DLD1 (cell line): Measurements from ENCODE around the gene P2RY11.

Source experiments
- in situ Hi-C: cut with HindIII; loops from 2 replicates; pipeline ENCODE4 v1.10.0; 2017; ENCODE audit warnings: low sequenced_read_pairs

Gene P2RY11

DNA sequence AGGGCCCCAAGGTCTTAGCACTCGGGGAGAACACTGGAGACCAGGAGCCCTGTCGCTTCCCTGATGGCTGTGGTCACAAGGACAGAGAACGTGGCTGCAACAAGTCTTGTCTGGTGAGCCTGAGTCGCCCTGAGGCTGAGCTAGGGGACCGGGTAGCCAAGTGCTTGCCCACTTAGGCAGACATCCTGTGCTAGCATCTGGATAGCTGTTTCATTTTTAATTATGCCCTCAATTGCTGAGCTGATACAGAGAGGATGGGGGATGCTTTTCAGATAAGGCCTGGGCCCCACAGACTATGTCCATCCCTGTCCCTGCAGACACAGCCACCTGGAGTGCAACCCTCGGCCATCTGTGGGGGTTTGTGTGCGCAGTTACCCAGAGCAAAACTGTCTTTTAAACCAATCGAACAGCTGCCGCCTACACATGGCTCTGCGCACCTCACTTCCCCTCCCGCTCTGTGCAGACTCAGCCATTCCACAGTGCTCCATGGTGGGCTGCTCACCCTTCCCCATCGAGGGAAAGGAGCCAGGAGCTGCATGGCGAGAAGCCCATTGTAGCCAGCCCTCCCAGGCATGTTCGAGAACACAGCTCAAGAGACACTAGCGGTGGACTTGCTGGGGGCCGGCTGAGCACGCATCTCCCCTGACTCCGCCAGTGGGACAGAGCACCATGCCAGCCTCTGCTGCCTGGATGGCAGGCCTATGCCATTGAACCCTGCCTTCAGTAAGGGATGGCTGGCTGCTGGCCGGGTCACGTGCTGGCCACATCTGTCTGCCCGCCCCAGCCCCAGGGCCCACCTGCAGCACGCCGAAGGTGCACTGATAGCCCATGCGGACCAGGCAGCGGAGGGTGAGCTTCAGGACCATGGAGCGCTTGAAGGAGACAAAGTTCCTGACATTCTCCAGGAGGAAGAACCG is 27.6 kb downstream of the P2RY11 start:
- in situ Hi-C loops: no loop called here

DNA sequence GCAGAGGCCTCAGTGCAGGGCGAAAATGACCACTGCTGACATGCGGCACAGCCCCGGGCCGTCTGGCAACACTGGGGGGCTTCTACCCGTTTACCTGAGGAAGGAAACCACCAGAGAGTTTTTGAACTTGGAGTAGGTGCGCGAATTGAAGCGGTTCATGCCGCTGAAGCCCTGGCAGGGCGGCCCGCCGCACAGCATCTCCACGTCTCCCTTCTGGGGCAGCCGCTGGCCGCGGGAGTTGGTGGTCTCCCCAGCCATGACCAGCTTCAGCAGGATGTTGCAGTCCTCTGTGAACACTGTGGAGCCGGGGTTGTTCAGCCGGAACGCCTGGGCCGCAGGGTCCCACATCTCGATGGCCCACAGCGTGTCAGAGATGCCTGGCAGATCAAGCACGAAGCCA is 28.5 kb downstream of the P2RY11 start:
- in situ Hi-C loops: no loop called here

DNA sequence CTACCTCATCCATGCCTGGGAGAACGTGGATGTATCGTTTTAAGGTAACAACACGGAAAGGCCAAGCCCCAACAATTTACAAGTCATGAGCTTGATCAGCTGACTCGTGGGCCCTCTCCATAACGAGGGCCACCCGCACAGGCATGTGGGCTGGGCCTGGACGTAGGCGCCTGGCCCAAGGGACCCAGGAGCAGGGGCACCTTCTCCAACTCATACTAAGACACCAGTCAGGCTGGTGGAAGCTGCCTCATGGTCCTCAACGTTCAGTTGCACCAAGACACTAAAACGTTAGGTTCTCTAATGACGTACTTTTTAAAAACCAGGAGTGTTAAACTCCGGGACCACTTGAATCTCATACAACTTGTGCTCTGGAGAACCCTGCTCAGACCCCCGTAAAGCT is 30.0 kb downstream of the P2RY11 start:
- in situ Hi-C loops: no loop called here

GRCh38 chr19:10141973-10142372 is 30.5 kb downstream of the P2RY11 start:
- in situ Hi-C loops: no loop called here

GRCh38 chr19:10142701-10143375 is 31.3 kb downstream of the P2RY11 start:
- in situ Hi-C loops: no loop called here

DNA sequence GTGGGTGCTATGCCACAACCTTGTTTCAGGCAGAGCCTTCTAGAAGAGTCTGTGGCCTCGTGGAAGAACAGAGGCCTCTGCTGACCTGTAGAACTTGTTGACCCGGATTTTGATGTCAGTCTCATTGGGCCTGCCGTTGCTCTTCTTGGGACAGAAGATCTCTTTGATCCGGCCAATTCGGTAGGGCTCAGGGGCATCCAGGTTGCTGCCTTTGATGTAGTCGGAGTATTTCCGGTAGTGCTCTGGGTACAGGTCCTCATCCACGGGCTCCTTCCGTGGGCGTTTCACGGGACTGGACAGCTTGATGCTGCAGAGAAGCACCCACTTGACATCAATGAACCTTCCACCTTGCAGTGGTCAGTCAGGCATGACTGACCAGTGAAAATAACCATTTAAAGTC is 32.2 kb downstream of the P2RY11 start:
- in situ Hi-C loops: no loop called here

- in situ Hi-C loops: no loop called here
Observed at GRCh38 chr19:10144361-10144760, 32.9 kb downstream of the P2RY11 start.

- in situ Hi-C loops: no loop called here
Observed at GRCh38 chr19:10145031-10145430, 33.5 kb downstream of the P2RY11 start.

GRCh38 chr19:10146142-10146541 is 34.6 kb downstream of the P2RY11 start:
- in situ Hi-C loops: no loop called here

DNA sequence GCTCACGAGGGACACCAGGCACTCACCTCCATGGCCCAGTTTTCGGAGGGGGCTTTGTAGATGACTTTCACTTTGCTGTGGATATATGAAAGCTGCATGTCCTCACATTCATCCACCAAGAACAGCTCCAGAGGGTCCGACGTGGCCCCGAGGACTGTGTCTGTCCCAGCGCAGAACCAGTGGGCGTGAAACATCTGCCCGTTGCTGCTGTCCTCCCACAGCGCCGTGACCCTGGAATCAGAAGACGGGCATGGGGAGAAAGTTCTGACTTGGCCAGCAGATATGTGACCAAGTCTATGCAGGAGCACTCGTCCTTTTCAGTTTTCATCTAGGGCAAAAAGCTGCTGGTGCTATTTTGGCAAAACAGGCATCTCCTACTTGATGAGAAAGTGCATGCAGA is 37.9 kb downstream of the P2RY11 start:
- in situ Hi-C loops: no loop called here

GRCh38 chr19:10151521-10151920 is 40.0 kb downstream of the P2RY11 start:
- in situ Hi-C loops: no loop called here

GRCh38 chr19:10152100-10152499 is 40.6 kb downstream of the P2RY11 start:
- in situ Hi-C loops: no loop called here

DNA sequence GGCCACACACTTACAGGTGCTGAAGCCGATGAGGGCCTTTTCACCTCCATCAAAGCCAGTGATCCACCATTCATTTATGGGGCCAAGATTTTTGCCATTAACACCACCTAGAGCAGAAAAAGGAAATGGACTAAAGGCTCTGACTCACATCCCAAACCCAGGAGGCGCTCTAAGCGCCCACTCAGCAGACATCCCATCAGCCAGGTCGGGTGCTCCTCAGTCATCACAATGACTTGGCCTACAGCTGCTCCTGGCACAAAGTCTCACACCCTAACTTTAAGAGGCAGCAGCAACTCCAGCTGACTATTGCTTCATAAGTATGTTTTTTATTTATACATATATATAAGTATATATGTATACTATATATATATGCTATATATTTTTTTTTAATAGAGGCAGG is 44.3 kb downstream of the P2RY11 start:
- in situ Hi-C loops: no loop called here

- in situ Hi-C loops: no loop called here
Observed at GRCh38 chr19:10158071-10158470, 46.6 kb downstream of the P2RY11 start.

- in situ Hi-C loops: no loop called here
Observed at GRCh38 chr19:10158485-10158884, 47.0 kb downstream of the P2RY11 start.

GRCh38 chr19:10159610-10160009 is 48.1 kb downstream of the P2RY11 start:
- in situ Hi-C loops: no loop called here

DNA sequence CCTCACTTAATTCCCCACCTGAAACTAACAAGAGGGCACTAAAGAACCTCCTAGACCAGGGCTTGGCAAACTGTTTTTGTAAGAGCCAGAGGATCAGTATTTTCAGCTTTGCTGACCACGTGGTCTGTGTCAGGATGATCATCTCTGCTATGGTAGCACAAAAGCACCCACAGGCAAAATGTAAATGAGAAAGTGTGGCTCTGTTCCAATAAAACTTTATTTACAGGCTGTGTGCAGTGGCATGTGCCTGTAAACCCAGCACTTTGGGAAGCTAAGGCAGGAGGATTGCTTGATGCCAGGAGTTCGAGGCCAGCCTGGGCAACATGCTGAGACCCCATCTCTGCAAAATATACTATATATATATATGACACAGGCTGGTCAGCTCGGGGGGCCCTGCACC is 52.0 kb downstream of the P2RY11 start:
- in situ Hi-C loops: no loop called here
